Body of pancreas (tissue), 4 donors: Measurements from ENCODE around the gene NME2. TPM values are rescaled to one million over a fixed set of nuclear protein-coding genes. Genes with fewer than 3 reads are reported as not detected.

Experiments
- ATAC-seq: fragments of 150-250 bp; one replicate; pipeline ENCODE4 v1.9.1; 2016
- DNase-seq, 4 donors: peaks; one replicate each; pipeline ENCODE4 v3.0.0-alpha.2; 2019
- H3K27ac ChIP-seq, 4 donors: fragments of 200-600 bp; sonication (generic); 1 replicate in 3 of 4; 2 replicates in 1 of 4; pipeline versions ENCODE4 v1.5.1 to v1.6.1; 2016 to 2019; ENCODE audit warnings: mild to moderate bottlenecking in 1 of 4, mixed read lengths in 1 of 4, moderate library complexity in 1 of 4
- H3K27me3 ChIP-seq, 2 donors: fragments of 200-600 bp; sonication (generic); one replicate each; pipeline ENCODE4 v1.6.0; 2016; ENCODE audit warnings: mild to moderate bottlenecking in 1 of 2
- H3K36me3 ChIP-seq, 2 donors: fragments of 200-600 bp; sonication (generic); replicated peaks in 1 of 2; 2 replicates each; pipeline ENCODE4 v1.5.1; 2016; ENCODE audit warnings: low read depth in 2 of 2; ENCODE audit not compliant: insufficient read depth in 1 of 2
- H3K4me1 ChIP-seq: fragments of 200-600 bp; sonication (generic); one replicate; pipeline ENCODE4 v1.6.0; 2016
- H3K4me3 ChIP-seq, 2 donors: fragments of 200-600 bp; sonication (generic); 1 replicate in 1 of 2; 2 replicates in 1 of 2; pipeline ENCODE4 v1.5.1; 2016 to 2019
- H3K9me3 ChIP-seq, 3 donors: fragments of 200-600 bp; sonication (generic); 1 replicate in 2 of 3; 2 replicates in 1 of 3; pipeline ENCODE4 v1.5.1; 2016
- POLR2A ChIP-seq, 3 donors: fragments of 450-650 bp; IDR thresholded peaks; one replicate each; pipeline ENCODE4 v1.6.1; 2016; ENCODE audit warnings: antibody characterized with exemption in 3 of 3, mild to moderate bottlenecking in 2 of 3
- WGBS, 2 donors: methylation state at CpG; one replicate each; pipeline ENCODE4 v1.1.5; 2017; 5-methylcytosine and 5-hydroxymethylcytosine counted together
- intact Hi-C: fragments of 100-400 bp; cut with DNase I; formaldehyde crosslinking; loops from one replicate; pipeline ENCODE4 v1.15.1; 2023
- total RNA-seq, 2 donors: library from RNA; depleted of rRNA; stranded (reverse); fragments of >200 nt; gene quantifications; one replicate each; pipeline ENCODE4 v1.1.0, GENCODE V29; 2016
- TF ChIP-seq, protein P1 (sequence below), 7 experiments: fragments of 450-650 bp in 4 of 7; fragments of 200-600 bp in 3 of 7; sonication (generic) in 3 of 7; IDR thresholded peaks; one replicate each; pipeline ENCODE4 v1.5.1; 2016 to 2019; ENCODE audit warnings: antibody characterized with exemption in 7 of 7

The NME2 gene
- total RNA-seq, 2 donors from 2014 or later: 108 to 172 TPM

DNA sequence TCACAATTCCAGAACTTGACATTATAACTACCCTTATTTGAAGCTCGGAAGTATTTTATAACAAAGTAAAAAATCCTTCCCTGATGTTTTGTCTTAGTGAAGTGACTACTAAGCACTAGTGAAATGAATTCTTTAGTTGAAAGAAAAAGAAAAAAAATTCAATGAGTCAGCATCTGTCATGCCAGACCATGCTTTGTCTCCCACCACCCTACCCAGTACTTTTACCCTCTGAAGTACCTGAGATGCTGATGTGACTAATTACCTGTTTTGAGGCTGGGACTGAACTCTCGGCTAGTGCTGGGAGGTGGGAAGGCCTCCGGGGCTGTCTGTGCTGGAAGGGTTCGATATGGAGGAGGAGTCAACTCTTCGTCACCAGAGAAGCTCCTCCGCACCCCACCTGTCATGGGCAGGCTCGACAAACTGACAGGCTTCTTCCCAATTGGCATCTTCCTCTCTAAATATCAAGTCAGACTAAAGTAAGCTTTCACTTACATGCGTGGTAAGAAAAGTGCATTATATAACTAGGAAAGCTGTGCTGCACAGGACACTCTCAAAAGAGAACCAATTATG is 19.6 kb downstream of the NME2 start:
- H3K4me1 ChIP-seq: no peaks in the 10 kb centered on the region
- WGBS, 2 donors: 90 to 91% methylated on average over 8 of the region's 8 CpGs

DNA sequence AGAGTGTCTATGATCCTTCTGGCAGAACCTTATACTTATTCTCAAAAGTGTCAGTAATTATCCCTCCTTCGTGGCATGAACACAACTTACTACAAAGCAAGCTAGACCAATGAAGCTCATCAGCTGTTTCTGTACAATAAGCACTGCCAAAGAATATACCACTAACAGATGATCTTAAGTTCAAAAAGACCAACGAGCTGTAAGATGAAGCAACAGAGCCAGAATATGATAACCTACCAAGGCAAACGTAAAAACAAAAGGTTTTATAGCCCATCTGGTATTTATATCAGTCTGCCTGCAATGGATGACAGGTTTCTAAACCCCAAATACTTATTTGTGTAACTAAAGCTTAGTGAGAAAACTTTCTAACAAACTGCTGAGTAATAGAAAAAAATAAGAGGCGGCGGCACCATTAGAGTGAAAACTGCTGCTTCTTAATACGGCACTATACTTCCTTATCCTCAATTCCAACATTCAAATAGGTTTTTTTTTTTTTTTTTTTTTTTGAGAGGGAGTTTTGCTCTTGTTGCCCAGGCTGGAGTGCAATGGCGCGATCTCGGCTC is 22.1 kb downstream of the NME2 start:
- WGBS, 2 donors: 91 to 93% methylated on average over 9 of the region's 9 CpGs

More for the DNA sequence above, 19.6 kb downstream of the NME2 start:
- TF ChIP-seq POLR2A (IDR thresholded peaks at IDR 0.05): no peak
- TF ChIP-seq, protein P1, sequence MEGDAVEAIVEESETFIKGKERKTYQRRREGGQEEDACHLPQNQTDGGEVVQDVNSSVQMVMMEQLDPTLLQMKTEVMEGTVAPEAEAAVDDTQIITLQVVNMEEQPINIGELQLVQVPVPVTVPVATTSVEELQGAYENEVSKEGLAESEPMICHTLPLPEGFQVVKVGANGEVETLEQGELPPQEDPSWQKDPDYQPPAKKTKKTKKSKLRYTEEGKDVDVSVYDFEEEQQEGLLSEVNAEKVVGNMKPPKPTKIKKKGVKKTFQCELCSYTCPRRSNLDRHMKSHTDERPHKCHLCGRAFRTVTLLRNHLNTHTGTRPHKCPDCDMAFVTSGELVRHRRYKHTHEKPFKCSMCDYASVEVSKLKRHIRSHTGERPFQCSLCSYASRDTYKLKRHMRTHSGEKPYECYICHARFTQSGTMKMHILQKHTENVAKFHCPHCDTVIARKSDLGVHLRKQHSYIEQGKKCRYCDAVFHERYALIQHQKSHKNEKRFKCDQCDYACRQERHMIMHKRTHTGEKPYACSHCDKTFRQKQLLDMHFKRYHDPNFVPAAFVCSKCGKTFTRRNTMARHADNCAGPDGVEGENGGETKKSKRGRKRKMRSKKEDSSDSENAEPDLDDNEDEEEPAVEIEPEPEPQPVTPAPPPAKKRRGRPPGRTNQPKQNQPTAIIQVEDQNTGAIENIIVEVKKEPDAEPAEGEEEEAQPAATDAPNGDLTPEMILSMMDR (IDR thresholded peaks at IDR 0.05): no peak
- no peak overlapping the region for H3K27ac ChIP-seq
- H3K36me3 ChIP-seq: peaks cover 0 to 3% of the 10 kb centered on the region in 2 donors
- DNase-seq (no peak), ATAC-seq (no peak)
- no peaks in the 10 kb centered on the region for H3K27me3 ChIP-seq
- no peak overlapping the region for H3K4me3 ChIP-seq
- intact Hi-C loops: no loop called here
- H3K9me3 ChIP-seq: no peaks in the 10 kb centered on the region

DNA sequence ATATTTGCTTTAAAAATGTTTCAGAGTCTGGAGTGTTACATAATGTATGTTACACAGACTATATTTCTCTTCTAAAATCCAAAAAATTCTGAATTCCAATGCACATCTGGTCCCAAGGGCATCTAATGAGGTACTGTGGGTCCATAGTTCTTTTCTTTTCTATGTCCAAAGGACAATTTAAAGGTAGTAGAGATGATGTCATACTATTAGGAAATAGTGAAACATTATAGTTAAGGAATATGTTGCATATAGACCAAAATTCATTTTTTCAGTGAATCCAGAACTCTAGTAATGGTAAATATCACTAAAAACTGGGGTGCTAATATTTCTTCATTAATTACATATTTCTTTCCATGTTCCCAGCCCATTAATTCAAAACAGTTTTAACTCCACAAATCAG is 23.0 kb downstream of the NME2 start:
- ATAC-seq: no peak
- no peaks in the 10 kb centered on the region for H3K4me1 ChIP-seq
- no peak overlapping the region for H3K27ac ChIP-seq
- TF ChIP-seq, protein P1 (IDR thresholded peaks at IDR 0.05): no peak
- TF ChIP-seq POLR2A (IDR thresholded peaks at IDR 0.05): no peak
- peaks cover 0 to 18% of the 10 kb centered on the region in 2 donors for H3K36me3 ChIP-seq
- no peak for DNase-seq
- no peaks in the 10 kb centered on the region for H3K27me3 ChIP-seq
- intact Hi-C loops: no loop called here
- no peak overlapping the region for H3K4me3 ChIP-seq
- no peaks in the 10 kb centered on the region for H3K9me3 ChIP-seq

More for the DNA sequence above, 22.1 kb downstream of the NME2 start:
- Histone ChIP-seq H3K36me3 (peaks cover 0 to 15% of the 10 kb centered on the region in 2 donors), H3K27ac (no peak overlapping the region), H3K9me3 (no peaks in the 10 kb centered on the region), H3K4me3 (no peak overlapping the region), H3K4me1 (no peaks in the 10 kb centered on the region), H3K27me3 (no peaks in the 10 kb centered on the region)
- no peak for DNase-seq
- TF ChIP-seq, protein P1 (IDR thresholded peaks at IDR 0.05): no peak
- no peak for TF ChIP-seq POLR2A (IDR thresholded peaks at IDR 0.05)
- ATAC-seq: no peak
- intact Hi-C loops: no loop called here

DNA sequence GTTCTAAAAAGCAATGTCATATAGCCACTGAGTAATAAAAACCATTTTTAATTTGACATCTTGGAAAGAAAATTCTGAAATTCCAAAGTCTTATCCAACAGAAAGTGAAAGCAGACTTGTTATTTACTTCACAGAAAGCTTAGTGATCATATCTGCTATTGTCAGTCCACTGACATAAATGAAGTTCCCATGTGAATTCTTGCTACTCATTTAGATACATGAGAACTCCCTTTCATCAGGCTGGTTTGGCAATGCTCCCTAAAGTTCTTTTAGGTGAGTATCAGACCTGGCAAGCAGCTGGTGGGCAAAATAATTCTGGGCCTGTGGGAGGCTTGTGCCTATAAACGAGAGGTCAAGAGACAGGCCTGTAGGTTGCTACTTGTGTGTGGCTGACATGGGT is 23.4 kb downstream of the NME2 start:
- Histone ChIP-seq H3K4me3 (no peak overlapping the region), H3K36me3 (peaks cover 0 to 18% of the 10 kb centered on the region in 2 donors), H3K27ac (no peak overlapping the region), H3K4me1 (no peaks in the 10 kb centered on the region), H3K9me3 (no peaks in the 10 kb centered on the region), H3K27me3 (no peaks in the 10 kb centered on the region)
- TF ChIP-seq POLR2A (IDR thresholded peaks at IDR 0.05): no peak
- TF ChIP-seq, protein P1 (IDR thresholded peaks at IDR 0.05): no peak
- no peak for ATAC-seq
- WGBS, 2 donors: 70 to 77% methylated on average over 1 of the region's 1 CpG
- intact Hi-C loops: no loop called here
- DNase-seq: no peak

DNA sequence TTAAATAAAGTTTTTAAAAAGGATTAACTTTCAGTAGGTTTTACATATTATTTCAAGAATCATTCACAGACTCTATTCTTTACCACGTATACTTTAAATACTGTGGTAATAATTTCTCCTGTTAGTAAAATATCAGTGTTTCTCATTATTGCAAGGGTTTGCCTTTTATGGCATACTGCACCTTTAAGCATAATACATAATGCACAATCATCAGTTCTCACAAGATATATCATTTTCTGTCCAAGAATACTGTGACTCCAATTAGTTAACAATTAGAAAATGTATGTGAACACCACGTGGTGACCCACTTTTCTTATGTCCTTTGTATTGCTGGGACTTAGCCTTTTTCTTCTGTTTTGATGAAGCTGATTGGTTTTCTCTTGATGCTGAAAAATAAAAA is 25.7 kb downstream of the NME2 start:
- Histone ChIP-seq H3K4me3 (no peak overlapping the region), H3K27me3 (no peaks in the 10 kb centered on the region), H3K4me1 (no peaks in the 10 kb centered on the region), H3K9me3 (no peaks in the 10 kb centered on the region), H3K27ac (no peak overlapping the region), H3K36me3 (peaks cover 0 to 23% of the 10 kb centered on the region in 2 donors)
- TF ChIP-seq, protein P1 (IDR thresholded peaks at IDR 0.05): no peak
- TF ChIP-seq POLR2A (IDR thresholded peaks at IDR 0.05): no peak
- WGBS, 2 donors: 83 to 85% methylated on average over 2 of the region's 2 CpGs
- intact Hi-C loops: no loop called here
- DNase-seq: no peak
- no peak for ATAC-seq
